Measurements from ENCODE around the gene SYNGR3. TPM values are rescaled to one million over a fixed set of nuclear protein-coding genes. Genes with fewer than 3 reads are reported as not detected.

The SYNGR3 gene
- total RNA-seq, 1 experiment from 2014 or later: 11.9 TPM

DNA sequence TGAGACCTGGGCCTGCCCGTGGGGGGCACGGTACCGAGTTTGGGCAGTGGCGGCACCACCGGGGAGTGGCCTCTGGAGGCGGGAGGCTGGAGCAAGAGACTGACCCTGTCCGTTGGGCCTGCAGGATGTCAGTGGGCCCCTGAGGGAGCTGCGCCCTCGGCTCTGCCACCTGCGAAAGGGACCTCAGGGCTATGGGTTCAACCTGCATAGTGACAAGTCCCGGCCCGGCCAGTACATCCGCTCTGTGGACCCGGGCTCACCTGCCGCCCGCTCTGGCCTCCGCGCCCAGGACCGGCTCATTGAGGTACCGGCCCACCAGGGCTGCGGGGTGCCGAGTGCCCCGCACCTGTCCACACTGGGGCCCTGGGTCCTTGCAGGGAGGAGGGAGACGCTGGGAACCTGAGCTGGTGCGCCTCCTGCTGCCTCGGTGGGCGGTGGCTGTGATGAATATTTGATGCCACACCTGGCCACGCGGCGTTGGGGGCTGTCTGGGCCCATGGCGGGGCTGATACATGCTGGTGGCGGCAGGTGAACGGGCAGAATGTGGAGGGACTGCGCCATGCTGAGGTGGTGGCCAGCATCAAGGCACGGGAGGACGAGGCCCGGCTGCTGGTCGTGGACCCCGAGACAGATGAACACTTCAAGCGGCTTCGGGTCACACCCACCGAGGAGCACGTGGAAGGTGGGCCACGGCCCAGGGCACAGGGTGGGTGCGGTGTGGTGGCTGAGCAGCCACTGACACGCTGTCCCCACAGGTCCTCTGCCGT, 46.6 kb downstream of the SYNGR3 start:
- WGBS (ENCODE audit: extremely low coverage, insufficient read length, low lambda C conversion rate): no CpG with 5 or more reads among the region's 47 CpGs
- no peak overlapping the region for H3K56ac ChIP-seq (ENCODE audit: insufficient read length, low read depth, low read length)
- H3T11ph ChIP-seq (ENCODE audit: low read length): no peak overlapping the region
- no peak overlapping the region for H3K14ac ChIP-seq (ENCODE audit: insufficient read depth, low read length)
- no peaks in the 10 kb centered on the region for H3K79me2 ChIP-seq (ENCODE audit: insufficient read depth, low read length)
- DNase-seq: no peak
- no peaks in the 10 kb centered on the region for H3K79me1 ChIP-seq (ENCODE audit: insufficient read depth, low read depth, low read length, poor library complexity, severe bottlenecking)
- H3K27me3 ChIP-seq (ENCODE audit: insufficient read depth, low read length): no peaks in the 10 kb centered on the region
- no peaks in the 10 kb centered on the region for H3K9me3 Mint-ChIP-seq
- H2AK5ac ChIP-seq (ENCODE audit: insufficient read length, low read length): no peak overlapping the region
- no peak overlapping the region for H2AFZ ChIP-seq (ENCODE audit: low read length)
- H2BK12ac ChIP-seq (ENCODE audit: insufficient read length, low read depth, low read length): no peak overlapping the region
- no peak overlapping the region for H3K23ac ChIP-seq (ENCODE audit: insufficient read length, low read depth, low read length)
- H2BK15ac ChIP-seq (ENCODE audit: low read depth, low read length): no peak overlapping the region
- H3K4me1 Mint-ChIP-seq: peaks cover 7 to 9% of the 10 kb centered on the region in 2 experiments
- H3K27ac ChIP-seq (ENCODE audit: insufficient read length, low read depth, low read length): no peak overlapping the region
- no peaks in the 10 kb centered on the region for H3K23me2 ChIP-seq (ENCODE audit: insufficient read length, low read depth, low read length, poor library complexity, severe bottlenecking)
- no peak overlapping the region for H3K4me3 Mint-ChIP-seq
- H3K4me2 ChIP-seq (ENCODE audit: insufficient read depth, insufficient read length, low read length): no peak overlapping the region
- TF ChIP-seq, protein P1, sequence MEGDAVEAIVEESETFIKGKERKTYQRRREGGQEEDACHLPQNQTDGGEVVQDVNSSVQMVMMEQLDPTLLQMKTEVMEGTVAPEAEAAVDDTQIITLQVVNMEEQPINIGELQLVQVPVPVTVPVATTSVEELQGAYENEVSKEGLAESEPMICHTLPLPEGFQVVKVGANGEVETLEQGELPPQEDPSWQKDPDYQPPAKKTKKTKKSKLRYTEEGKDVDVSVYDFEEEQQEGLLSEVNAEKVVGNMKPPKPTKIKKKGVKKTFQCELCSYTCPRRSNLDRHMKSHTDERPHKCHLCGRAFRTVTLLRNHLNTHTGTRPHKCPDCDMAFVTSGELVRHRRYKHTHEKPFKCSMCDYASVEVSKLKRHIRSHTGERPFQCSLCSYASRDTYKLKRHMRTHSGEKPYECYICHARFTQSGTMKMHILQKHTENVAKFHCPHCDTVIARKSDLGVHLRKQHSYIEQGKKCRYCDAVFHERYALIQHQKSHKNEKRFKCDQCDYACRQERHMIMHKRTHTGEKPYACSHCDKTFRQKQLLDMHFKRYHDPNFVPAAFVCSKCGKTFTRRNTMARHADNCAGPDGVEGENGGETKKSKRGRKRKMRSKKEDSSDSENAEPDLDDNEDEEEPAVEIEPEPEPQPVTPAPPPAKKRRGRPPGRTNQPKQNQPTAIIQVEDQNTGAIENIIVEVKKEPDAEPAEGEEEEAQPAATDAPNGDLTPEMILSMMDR (conservative IDR thresholded peaks at IDR 0.05): no peak
- H3K36me3 Mint-ChIP-seq (ENCODE audit: insufficient read depth in 1 of 3, low read depth in 3 of 3): no peaks in the 10 kb centered on the region; a peak in 2 of 7 replicates
- H4K20me1 ChIP-seq (ENCODE audit: control insufficient read depth, insufficient read depth, insufficient read length): no peaks in the 10 kb centered on the region
- no peaks in the 10 kb centered on the region for H3K9me3 ChIP-seq (ENCODE audit: control insufficient read depth, low read depth, low read length)
- no peak overlapping the region for H4K8ac ChIP-seq (replicated peaks; ENCODE audit: insufficient read length, low read depth, low read length)
- H4K5ac ChIP-seq (ENCODE audit: insufficient read length, low read depth, low read length): no peak overlapping the region
- no peak overlapping the region for H3K18ac ChIP-seq (ENCODE audit: insufficient read length, low read depth, low read length)
- H3K4me1 ChIP-seq (ENCODE audit: insufficient read depth, low read length): no peaks in the 10 kb centered on the region
- no peak overlapping the region for H3K4ac ChIP-seq (ENCODE audit: low read depth, low read length)
- no peak overlapping the region for H3K9ac ChIP-seq (ENCODE audit: extremely low read depth, insufficient read length, low read length)
- no peak overlapping the region for H2BK5ac ChIP-seq (ENCODE audit: insufficient read length, low read length)
- H2BK120ac ChIP-seq (ENCODE audit: low read depth, low read length, poor library complexity, severe bottlenecking): no peak overlapping the region
- H3K27me3 Mint-ChIP-seq (ENCODE audit: low read depth): no peaks in the 10 kb centered on the region
- no peak overlapping the region for H2BK20ac ChIP-seq (ENCODE audit: low read depth, low read length, poor library complexity, severe bottlenecking)
- 0 out of 7 replicates have a peak overlapping the region, but pooled peaks of 1 of the 3 experiments have one; percentile 35 for H3K27ac Mint-ChIP-seq
- H4K91ac ChIP-seq (ENCODE audit: insufficient read length, low read depth, low read length): no peak overlapping the region
